Superior temporal gyrus (tissue), 1 donor: Measurements from ENCODE around the gene UBXN11.

Source experiments
- DNase-seq: peaks from one replicate; pipeline ENCODE4 v3.0.0-alpha.2; 2016; ENCODE audit errors: extremely low spot score

Gene UBXN11

DNA sequence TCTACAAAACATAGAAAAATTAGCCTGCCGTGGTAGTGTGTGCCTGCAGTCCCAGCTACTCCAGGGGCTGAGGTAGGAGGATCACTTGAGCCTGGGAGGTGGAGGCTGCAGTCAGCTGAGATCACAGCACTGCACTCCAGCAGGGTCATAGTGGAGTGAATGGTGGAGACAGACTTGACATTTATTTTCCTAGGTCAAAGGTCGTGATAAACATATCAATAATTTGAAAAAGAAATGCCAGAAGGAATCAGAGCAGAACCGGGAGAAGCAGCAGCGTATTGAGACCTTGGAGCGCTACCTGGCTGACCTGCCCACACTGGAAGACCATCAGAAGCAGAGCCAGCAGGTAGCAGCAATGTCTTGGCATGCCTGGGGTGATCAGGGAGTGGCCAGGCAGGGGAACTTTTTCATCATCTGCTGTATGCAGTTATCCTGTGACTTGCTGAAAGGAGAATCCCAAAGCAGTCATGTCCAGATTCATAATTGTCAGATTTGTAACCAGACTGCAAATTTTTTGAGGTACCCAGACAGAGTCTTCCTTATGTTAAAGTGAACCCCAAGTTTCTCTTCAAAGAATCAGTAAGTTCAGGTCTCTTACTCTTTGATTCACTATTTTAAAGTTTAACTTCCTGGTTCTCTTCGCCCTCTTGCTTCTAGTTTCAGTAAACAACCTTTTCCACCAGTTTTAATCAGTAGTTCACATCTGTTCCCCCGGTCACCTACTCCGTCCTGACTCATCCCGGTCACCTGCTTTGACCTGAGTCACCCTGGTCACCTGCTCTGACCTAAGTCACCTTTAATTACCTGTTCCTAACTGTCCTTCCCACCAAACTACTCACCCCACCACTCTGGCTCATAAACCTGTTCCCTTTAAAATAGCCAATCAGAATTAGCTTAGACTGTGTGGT, 37.9 kb downstream of the UBXN11 start:
- DNase-seq: no peak

DNA sequence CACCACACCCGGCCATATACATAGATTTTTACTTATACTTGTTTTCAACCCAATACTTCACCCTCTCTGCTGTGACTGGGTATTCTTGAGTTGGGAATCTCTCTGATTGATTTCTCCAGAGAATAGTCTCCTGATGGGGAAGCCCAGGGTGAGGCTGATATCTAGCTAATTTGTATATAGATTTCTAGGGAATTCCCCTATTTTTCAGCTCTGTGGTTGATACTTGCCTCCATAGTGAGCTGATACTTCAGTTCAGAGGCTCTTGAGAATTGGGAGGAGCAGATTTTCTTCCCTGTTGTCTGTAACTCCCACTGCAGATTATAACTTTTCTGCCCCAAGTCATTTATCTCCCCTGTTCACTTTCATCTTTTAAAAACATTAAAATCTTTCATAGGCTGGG, 41.0 kb downstream of the UBXN11 start:
- DNase-seq: no peak

DNA sequence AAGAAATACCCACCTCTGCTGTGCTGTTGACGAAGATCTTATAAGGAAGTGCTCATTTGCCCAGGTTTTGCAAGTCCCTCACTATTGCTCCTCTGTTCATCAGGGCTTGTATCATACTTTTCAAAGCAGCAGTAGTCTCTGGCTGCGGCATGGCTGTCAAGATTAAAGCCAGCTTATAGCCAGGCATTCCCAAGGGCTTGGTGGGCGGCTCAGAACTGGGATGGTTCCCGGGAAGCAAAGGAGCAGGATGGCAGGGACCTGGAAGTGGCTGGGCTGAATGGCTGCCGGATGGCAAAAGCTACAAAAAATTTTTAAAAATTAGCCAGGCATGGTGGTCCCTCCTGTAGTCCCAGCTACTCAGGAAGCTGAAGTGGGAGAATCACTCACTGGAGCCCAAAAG, 43.2 kb downstream of the UBXN11 start:
- DNase-seq: no peak

DNA sequence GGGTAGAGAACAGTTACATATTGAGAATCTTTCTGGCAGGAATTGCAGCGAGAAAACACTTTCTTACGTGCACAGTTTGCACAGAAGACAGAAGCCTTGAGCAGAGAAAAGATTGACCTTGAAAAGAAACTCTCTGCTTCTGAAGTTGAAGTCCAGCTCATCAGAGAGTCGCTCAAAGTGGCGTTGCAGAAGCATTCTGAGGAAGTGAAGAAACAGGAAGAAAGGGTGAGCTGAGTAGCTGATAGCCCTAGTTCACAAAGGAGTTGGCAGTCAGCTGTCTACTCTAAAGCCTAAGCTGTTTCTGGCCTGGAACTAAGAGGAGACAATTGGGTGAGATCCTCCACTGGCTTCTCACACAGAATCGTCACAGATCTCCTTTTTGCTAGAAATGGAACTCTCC, 46.9 kb downstream of the UBXN11 start:
- DNase-seq: no peak

DNA sequence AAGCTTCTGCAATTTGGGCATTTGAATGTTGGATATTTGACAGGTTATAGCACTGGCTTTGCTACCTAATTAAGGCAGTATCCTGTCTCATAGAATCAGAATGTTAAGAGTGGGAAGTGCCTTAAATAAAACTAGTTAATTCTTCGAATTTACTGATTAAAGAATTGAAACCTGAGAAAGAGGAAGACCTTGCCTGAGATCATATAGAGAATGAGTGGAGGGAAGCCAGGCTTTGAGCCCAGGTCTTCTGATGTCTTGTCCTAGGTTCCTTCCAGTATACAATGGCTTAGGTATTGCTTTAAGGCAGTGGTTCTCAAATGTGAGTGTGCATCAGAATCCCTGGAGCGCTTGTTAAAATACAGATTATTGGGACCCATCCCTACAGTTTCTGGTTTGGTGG, 47.4 kb downstream of the UBXN11 start:
- DNase-seq: no peak

DNA sequence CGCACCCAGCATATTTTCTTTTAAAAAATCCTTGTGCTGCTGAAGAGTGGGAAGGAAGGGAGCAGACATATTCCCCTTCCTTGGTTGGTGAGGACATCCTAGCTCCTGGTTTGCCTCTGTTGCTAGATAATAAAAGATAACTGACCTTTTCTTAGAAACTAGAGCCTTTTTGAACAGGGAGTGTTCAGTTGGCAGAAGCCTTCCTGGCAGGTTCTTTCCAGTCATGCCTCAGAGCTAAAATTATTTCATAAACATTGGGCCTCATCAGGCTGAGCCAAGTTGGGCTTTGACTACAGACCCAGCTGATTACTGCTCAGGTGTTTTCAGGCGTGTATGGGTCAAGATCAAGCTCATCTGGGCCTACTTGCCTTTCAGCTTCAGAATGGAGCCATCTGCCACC, 49.2 kb downstream of the UBXN11 start:
- no peak for DNase-seq

DNA sequence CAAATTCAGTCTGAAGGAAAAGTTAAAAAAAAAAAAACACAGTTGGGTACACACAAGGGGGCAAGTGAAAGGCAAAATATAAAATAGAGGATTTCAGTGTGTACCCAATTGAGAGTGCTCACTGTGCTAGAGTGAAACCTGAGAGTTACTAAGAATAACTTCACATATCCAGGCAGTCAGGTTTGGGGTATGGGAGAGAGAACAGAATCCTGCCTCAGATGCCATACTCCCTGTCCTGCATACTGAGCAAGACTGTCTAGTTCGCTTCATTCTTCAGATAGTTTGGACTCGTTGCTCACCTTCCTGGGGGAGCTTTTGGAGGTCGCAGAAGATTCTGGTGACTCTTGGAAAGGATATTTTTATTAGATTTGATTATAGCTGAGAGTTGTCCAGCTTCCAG, 52.0 kb downstream of the UBXN11 start:
- DNase-seq: no peak

DNA sequence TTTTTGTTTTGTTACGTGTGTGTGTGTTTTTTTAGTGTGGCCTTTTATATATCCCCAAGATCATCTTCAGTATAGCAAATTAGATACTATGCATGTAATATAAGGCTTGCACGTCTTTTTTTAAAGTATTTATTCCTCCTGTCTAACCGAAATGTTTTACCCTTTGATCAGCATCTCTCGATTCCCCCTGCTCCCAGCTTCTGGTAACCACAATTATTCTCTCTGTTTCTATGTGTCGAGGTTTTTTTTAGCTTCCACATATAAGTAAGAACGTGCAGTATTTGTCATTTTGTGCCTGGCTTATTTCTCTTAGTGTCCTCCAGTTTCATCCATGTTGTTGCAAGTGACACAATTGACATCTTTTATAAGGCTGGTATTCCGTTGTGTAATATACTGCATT, 53.7 kb downstream of the UBXN11 start:
- DNase-seq: no peak

DNA sequence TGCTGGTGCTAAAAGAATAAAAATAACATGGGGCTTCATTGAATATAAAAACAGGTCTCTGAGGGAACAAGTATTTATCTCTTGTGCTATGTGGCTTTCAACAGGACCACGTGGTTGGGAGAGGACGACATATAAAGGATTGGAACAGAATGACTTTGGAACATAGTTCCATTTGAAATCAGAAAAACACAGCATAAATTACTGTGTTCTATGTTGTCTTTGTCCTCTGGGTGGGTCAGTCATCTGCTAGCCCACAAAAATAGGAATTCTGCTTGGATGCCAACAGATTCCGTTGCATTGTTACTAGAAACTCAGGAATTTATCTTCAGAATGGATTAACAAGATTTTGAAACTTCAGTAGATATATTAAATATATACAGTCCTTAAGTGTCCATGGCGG, 66.5 kb downstream of the UBXN11 start:
- peak; percentile 87 for DNase-seq

DNA sequence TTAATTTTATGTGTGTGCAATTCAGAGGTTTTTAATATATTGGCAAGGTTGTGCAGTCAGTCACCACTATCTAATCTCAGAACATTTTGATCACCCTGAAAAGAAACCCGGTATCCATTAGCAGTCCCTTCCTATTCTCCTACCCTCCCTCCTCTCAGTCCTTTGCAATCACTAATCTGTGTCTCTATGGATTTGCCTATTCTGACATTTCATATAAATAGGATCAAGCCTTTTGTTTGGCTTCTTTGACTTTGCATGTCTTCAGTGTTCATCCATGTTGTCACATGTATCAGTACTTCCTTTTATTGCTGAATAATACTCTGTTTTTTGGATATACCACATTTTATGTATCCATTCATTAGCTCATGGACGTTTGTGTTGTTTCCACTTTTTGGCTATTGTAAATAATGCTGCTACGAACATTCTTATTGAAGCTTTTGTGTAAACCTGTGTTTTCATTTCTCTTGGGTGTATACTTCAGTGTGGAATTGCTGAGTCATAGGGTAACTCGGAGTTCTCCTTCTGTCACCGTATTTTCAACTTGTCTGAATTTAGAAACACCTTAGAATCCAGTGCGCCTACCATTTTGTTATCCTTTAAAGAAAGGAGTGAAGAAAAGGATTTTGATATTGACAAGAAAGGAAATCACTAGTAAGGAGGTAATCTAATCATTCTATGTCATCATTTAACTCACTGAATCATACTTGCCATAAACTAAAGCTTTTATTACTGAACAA, 69.0 kb downstream of the UBXN11 start:
- DNase-seq: peak; percentile 44

DNA sequence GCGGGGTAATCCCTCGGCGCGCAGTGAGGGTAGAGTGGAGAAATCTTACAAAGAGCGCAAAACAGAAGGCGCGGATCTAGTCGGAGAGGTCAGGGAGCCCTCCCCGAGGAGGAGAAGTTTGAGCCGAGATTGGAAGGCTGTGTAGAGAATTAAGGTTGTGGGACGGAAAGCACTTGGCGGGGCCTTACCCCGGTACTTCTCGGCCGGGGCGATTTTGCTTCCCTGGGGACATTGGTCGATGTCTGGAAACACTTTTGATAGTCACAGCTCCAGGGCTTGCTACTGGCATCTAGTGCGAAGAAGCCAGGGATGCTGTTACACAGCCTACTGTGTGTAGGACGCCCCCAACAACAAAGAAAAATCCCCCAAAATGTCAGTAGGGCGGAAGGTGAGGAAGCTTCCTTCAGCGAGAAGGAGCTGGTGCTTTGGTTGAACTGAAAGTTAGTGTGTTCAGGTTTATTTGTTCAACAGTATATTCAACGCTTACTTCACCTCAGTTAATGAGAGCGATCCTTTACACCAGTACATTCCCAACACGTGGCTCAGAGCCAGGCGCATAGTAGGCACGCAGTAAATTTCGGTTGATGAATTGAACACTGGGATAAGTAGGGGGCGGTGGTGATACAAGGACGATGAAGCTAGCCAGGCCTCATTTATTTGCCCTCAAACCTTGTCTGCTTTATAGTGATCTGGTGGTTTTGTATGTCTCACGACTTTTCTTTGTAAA, 71.6 kb downstream of the UBXN11 start:
- no peak for DNase-seq

DNA sequence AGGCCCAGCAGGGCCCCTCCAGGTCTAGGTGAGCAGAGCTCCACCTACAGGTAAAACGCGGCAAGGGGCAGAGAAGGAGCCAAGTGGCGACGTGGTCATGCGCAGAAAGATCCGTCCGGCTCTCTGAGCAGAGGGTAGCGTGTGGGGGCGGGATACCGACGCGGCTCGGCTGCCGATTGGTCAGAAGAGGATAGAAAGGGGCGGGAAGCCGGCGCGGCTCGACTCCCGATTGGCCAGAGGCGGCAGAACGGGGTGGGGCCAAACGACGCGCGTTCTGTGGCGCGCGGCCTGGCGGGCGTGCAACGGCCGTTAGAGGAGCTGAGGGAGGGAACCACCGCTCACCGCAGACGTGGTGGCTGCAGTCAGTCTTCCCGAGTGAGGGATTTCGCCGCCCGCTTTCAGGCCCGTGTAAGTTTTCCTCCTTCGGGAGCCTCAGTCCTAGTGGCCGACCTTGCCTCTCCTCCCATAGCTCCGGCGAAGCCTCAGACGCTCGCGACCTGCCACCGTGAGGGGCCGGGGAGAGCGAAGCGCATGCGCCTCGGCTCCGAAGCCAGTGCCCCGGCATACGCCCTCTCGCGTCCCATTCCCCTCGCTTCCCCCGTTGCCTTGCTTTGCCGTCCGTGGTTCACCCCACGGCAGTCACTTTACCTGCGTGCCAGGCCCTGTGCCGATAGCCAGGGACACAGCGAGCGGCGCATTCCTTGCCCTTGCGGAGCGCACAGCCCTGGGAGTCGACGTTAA, 72.4 kb downstream of the UBXN11 start, which contains the start of gene CEP85:
Gene CEP85 (plus strand): TSS at position 298 of the 741 bp plus-strand sequence. CDS start 5,584 bp downstream, outside the sequence.
- peak; percentile 98 for DNase-seq
